Activated CD4-positive, alpha-beta T cell treated with anti-CD3 and anti-CD28 coated beads for 48 hours (primary cell): Measurements from ENCODE around the gene CUL9.

Source experiments
- DNase-seq: peaks from one replicate; pipeline ENCODE4 v3.0.0-alpha.2; 2020

Gene CUL9

DNA sequence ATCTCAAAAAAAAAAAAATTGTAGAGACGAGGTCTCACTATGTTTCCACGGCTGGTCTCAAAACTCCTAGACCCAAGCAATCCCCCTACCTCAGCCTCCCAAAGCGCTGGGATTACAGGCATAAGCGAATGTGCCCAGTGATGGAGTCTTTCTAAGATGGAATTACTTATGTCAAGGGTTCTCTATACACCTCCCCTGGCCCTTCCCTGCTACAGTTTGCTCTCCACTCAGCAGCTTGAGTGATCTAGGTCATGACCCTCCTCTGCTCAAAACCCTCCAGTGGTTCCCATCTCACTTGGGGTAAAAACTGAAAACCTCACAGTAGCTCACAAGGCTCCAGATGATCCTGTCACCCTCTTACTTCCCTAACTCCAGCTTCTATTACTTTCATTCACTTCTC, 49.1 kb downstream of the CUL9 start:
- DNase-seq, result no peak

DNA sequence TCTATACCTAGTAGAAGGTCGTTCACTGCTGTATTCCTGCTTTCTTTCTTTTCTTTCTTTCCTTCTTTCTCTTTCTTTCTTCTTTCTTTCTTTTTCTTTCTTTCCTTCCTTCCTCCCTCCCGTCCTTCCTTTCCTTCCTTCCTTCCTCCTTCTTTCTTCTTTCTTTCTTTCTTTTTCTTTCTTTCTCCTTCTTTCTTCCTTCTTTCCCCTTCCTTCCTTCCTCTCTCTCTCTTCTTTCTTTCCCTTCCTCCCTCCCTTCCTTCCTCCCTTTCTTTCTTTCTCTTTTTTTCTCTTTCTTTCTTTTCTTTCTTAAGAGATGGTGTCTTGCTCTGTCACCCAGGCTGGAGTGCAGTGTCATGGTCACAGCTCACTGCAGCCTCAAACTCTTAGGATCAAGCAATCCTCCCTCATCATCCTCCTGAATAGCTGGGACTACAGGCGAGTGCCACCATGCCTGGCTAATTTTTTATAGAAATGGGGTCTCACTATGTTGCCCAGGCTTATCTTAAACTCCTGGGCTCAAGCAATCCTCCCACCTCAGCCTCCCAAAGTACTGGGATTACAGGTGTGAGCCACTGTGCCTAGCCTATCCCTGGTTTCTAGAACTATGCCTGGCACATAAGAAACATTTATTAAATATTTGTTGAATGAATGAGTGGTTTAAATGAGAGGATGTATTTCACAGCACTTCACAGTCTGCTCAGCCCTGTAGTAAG, 49.9 kb downstream of the CUL9 start:
- DNase-seq, result no peak

GRCh38 chr6:43235841-43236240, 53.8 kb downstream of the CUL9 start:
- DNase-seq, result no peak

GRCh38 chr6:43239054-43239453, 57.1 kb downstream of the CUL9 start:
- no peak for DNase-seq

- no peak for DNase-seq
These were observed 59.0 kb downstream of the CUL9 start for GRCh38 chr6:43240950-43241349.

- DNase-seq, result no peak
These were observed 59.5 kb downstream of the CUL9 start for GRCh38 chr6:43241446-43241845.

DNA sequence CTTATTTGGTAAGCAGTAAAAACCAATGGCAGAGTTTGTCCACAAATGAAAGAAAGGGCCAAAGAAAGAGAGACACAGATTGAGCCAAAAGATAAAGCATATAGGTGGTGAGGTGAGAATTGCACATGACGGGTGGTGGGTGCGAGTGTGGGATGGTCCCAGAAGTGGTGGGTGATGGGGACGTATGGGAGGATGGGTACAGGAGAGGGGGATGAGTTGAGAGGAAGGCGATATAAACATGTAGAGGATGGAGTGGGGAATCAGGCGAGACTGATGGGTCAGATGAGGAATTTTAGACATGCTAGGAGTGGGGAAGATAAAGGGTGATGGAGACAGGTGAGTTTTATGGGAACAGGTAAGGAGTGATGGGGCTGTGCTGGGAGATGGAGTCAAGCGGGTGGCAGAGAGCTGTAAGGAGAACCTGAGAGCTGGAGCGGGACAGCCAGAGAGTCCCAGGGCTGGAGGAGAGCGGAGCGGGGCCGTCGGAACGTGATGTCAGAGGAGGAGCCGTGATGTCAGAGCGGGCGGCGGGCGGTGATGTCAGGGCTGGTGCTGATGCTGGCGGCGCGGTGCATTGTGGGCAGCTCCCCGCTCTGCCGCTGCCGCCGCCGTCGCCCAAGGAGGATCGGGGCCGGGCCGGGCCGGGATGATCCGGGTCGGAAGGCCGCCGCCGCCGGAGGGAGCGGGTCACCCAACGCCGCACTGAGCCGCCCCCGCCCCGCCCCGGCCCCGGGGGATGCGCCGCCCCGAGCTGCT, 61.1 kb downstream of the CUL9 start, which contains the start of gene TTBK1:
Gene TTBK1, plus strand, starts transcription at position 574 of the 756 bp plus-strand sequence. CDS start 3,180 bp downstream, outside the sequence.
- peak; percentile 58 for DNase-seq

GRCh38 chr6:43243664-43244321, 61.8 kb downstream of the CUL9 start:
- DNase-seq, result no peak

DNA sequence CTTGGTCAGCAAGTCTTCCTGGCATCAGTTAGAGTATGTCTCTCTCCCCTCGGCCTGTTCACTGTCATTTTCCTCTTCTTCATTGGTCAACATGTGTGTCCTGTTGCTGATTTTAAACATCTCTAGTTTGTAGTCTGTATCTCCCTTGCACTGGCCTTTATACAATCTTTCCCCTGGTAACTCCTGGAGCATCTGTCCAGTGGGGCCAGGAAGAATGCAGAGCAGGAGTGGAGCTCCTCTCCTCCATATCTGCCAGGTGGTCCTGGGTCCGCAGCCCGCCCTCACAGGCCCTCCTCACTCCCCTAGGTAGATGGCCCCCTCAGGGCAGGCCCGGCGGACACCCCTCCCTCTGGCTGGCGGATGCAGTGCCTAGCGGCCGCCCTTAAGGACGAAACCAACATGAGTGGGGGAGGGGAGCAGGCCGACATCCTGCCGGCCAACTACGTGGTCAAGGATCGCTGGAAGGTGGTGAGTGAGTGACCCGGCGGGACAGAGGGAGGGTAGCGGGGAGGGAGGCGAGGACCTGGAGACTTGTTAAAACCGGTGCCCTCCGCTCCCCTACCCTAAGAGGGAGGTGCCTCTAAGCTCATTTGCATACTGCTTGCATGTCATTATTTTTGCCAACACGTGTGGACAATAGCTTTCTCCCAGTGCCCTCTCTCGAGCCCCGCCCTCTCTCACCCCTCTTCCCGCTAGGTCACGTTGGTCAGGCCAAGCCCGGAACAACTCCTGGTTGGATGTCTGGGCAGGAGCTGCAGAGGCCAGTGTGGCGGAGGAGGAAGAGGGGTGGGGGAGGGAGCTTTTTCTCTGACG, 64.5 kb downstream of the CUL9 start:
- DNase-seq, result no peak

DNA sequence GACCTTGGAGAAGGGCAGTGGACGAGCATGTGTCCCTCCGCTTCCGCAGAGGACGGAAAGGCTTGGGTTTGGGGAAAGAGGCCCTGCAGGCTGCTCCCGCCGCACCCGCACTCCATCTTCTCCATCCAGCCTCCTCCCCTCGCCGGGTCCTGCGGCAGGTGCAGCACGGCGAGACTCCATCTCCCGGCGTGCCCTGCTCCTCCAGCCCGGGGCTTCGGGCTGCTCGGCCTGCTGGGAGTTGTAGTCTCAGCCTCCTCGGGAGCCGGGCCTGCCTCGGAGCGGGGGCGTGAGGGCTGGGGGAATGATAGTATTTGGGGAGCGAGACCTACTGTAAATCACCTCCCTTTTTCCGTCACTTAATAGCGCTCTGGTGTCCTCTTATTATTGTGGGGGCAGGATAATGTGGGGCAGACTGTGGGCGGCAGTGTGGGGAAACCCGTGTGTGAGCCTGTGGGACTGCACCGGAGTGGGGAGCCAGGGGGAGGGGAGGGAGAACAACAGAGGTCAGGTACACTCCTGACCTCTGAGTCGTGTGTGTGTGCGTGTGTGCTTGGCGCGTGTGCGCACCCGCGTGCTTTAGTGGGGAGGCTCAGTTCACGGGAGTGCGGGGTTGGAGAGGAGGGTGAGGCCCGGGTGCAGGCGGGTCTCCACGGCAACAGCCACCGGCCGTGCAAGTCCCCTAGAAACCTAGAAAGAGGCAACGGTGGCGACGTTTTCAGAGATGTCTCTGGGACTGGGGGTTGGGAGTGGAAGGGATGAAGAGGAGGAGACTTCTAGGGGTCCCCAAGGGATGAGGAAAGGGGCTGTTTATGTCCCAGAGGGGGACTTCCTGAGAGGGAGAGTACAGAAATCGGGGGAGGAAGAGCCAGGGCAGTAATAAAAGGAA, 65.4 kb downstream of the CUL9 start:
- DNase-seq, result peak; percentile 90

DNA sequence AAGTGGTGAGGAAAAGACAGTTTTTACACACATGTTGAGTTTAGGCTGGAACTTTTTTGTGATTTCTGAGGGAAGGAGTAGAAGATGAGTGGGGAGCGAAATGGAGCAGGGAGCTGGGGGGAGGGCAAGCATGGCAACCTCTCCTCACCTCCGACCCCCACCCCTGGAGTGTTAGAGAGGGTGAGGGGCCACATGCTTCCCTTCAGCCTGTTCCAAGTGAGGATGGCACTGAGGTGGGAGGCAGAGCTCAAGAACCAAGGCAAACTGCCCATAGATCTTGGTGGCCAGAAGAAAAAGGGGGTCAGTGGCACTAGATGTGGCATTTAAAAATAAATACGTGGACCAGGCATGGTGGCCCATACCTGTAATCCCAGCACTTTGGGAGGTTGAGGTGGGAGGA, 66.1 kb downstream of the CUL9 start:
- DNase-seq, result no peak

DNA sequence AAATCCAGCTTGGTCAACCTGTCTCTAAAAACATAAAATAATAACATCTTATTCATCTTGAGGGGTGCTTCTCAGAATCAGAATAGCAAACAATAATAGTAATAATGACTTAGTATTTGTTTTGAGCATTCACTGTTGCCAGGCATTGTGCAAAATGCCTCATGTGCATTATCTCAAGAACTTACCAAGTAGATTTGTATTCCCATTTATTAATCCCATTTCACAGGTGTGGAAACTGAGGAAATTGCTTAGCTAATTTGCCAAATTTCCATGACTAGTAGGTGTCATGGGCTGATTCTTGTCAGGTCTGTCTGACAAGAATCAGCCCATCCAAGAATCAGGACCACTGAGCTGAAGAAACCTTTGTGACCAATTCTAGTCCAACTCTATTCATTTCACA, 66.8 kb downstream of the CUL9 start:
- DNase-seq, result no peak

DNA sequence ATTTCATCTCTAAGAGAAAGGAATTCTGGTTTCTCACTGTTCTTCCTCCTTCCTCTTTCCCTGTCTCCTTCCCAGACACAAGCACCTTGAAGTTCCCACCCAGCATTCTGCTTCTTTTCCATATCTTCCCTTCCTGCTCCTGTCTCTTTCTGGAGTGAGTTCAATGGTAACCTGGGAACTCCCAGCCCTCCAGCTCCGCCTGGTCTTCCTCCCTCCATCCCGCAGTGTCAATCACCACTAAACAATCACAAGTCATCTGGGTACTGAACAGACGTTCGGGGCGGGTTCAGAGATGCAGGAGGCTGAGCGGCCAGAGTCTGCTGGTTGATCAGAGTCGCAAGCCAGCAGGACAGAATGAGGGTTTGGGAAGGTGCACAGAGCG, 69.0 kb downstream of the CUL9 start:
- DNase-seq, result peak; percentile 25

DNA sequence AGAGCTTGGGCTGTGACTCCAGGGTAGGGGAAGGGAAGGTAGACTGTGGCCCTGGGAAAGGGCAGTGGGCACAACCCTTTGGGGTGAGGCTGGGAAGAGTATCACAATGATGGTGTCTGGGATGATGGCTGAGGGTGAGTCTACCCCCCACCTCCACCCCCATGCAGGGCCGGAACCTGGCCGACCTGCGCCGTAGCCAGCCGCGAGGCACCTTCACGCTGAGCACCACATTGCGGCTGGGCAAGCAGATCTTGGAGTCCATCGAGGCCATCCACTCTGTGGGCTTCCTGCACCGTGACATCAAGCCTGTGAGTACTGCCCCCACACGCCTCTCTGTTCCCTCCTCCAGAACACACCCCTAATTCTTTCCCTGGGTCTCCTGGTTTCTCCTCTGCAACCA, 71.4 kb downstream of the CUL9 start:
- no peak for DNase-seq

DNA sequence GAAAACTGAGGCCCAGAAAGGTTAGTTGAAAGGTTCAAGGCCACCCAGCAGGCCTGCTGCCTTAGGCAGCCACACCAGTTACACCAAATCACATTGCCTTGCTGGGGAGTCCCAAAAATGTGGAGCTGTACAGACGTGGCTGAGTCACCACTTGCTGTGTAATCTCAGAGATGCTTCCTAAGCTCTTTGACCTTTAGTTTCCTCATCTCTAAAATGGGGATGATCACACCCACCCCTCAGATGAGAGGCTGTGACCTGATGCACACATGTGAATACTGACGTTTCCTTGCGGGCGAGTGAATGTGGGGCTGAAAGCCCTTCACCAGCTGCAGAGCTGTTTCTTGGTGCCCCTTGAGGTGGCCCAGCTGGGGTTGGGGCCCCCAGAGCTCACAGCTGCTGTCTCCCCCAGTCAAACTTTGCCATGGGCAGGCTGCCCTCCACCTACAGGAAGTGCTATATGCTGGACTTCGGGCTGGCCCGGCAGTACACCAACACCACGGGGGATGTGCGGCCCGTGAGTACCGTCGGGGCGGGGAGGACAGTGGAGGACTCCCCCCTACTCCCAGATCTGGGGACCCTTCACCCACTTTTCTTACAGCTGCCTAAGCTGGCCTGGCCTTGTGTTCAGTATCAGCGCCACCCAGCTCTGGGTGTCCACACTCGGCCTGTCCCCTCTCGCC, 72.3 kb downstream of the CUL9 start:
- DNase-seq, result peak; percentile 49

GRCh38 chr6:43254846-43255245, 72.8 kb downstream of the CUL9 start:
- no peak for DNase-seq

DNA sequence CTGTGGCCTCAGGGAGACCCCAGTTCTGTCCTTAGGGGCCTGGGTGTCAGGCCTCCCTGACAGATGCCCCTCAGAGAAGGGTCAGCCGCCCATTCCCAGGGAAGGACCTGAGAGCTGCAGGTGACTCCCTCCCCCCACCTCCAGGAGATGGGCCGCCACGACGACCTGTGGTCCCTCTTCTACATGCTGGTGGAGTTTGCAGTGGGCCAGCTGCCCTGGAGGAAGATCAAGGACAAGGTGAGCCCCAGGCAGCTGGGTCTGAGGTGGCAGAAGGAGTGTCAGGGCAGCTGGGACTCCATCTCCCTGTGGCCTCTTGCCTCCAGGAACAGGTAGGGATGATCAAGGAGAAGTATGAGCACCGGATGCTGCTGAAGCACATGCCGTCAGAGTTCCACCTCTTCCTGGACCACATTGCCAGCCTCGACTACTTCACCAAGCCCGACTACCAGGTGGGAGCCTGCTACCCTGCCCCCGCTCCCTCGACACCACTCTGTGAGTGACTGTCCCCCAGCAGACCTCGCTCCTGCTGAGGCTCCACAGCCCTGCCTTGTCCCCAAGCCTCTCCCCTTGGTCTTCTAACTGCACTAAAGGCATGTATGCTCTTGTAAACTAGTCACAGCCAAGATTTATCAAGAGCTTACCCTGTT, 73.5 kb downstream of the CUL9 start:
- DNase-seq, result no peak

DNA sequence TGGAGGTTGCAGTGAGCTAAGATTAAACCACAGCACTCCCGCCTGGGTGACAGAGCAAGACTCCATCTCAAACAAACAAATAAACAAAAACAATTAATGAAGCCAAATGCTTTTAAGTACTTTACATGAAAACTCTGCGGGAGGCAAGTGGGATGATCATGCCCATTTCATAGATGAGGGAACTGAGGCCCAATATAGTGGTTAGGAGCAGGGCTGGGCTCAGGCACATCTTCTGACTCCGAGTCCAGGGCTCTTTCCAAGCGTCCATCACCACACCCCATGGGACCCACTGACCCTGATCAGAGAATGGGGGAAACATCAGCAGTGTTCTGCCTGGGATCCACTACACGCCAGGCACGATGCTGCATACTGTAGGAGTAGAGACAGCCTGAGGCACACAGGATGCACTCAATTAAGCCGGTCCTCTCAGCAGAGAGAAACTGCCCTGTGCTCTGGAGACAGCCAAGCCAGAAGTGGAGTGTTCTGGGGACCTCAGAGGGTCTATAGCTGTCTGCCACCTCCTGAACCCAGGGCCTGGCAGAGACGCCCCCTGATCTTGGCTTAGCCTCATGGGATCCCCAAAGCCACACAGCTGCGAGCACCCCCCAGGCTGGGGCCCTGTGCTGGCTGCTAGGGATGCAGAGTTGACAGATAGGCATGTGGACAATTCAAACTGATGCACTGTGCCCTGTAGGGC, 74.8 kb downstream of the CUL9 start:
- no peak for DNase-seq

DNA sequence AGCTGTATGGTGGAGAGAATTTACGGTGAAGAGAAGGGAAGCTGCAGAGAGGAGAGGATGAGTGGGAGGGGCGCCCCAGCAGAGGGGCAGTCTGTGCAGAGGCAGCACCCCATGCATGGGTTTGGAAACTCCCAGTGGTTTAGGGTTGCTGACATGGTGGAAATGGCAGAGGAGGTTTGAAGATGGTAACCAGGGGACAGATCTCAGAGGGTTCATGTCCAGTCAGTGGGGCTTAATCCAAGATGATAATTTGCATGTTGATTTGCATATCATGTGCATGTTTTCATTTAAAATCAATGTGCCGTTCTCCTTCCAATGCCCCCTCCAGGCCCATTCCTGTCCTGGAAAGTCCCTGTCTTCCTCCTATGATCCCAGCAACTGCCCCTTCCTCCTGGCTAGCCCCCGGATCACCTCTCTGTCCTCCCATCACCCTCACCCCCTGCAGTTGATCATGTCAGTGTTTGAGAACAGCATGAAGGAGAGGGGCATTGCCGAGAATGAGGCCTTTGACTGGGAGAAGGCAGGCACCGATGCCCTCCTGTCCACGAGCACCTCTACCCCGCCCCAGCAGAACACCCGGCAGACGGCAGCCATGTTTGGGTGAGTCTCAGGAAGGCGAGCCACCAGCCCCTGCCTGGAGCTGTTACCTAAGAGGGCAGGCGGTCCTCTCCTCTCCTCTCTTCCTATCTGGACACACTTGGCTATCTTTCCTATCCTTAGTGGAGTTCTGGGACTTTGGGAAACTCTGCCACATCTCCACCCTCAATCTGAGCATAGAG, 75.6 kb downstream of the CUL9 start:
- DNase-seq, result peak; percentile 25
